ELF-1 (cell line): ENCODE measurements around the gene EPHA2.
"Not testable (repeated sequence)": the region's sequence is repeated elsewhere in the genome, so short reads cannot be mapped to it uniquely, and the experiment has no call there.

ENCODE experiments used
- DNase-seq: peaks from one replicate; pipeline ENCODE4 v3.0.0-alpha.2; 2016; ENCODE audit warnings: low read depth, low spot score

Gene EPHA2

DNA sequence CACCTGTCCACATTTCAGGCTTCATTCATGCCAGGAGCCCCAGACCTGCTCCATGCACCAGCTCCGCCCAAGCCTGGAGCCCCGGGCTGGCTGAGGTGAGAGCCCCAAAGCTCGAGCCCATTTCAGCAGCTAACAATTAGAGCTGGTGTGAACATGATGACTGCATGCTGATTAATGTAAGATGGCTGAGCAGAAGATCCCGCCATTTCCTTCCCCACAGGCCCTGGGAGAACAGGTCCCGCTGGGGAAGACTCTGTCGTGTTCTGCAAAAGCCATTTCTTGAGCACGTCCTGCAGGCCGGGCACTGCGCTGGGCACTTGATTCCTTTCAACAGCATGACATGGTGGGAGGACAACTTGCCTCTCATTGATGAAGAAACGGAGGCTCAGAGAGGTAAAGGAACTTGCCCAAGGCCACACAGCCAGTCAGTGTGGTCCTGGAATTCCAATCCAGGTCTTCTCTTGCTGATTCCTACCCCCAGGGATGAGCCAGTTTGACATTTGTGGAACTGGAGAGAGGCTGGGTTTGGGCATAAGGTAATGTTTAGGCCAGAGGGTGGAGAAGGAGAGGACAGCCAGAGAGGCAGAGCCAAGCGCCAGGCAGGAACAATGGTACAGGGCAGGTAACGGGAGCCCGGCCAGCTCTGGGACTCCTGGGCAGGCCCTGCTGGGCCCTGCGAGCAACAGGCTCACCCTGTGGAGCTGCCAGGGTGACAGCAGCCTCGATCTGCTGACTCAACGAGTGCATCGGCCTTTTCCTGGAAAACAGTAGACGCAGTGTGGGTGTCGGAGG is 28.1 kb upstream of the EPHA2 start:
- no peak for DNase-seq

DNA sequence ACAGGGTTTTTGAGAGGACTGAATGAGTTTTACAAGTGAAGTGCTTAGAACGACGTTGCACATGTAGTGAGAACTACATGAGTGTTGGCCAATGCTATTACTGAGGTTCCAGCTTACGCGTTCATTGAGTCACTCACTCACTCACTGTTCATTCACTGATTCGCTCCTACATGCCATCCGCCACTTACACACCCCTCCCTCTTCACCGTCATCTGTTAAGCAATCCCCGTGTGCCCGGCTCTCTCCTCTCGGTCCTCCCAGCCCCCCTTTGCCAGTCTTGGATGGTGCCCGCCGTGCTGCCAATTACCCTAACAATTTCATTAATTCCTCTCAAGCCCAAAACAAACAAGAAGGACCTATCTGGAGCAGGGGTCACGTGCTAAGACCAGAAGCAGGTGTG is 27.3 kb upstream of the EPHA2 start:
- no peak for DNase-seq

DNA sequence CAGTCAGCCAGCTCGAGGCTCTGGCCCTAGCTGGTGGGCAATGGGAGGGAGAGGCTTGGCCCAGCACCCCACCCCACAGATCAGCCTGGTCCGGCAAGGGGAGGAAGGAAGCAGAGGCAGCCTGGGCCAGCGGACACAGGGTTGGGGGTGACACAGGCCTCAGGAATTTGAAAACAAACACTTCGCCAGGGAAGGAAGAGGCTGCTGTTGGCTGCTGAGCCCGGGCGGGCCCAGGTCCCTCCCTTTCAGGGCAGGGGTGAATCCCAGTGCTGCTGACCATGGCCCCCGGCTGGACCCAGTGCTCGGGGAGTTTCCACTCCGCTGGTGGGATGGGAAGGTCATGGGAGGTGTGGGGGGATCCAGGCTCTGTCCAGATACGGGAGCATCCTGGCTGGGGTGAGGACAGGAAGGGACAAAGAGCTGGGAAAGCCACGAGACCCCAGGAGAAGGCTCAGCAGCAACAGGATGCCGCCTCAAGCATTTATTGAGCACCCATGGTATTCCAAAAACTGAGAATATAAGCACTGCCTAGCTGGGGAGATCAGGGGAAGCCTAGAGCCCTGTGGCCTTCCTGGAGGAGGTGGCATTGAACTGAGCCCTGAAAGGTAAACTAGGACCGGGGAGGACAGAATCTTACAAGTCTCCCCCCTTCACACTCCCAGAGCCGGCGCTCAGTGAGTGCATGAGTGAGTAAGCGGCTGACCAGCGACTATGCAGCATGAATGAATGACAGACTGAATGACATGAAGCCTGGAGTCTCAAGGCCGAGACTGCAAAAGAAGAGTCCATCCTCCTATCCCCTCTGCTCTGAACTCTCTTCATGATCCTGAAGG is 26.2 kb upstream of the EPHA2 start:
- DNase-seq = peak; percentile 95

DNA sequence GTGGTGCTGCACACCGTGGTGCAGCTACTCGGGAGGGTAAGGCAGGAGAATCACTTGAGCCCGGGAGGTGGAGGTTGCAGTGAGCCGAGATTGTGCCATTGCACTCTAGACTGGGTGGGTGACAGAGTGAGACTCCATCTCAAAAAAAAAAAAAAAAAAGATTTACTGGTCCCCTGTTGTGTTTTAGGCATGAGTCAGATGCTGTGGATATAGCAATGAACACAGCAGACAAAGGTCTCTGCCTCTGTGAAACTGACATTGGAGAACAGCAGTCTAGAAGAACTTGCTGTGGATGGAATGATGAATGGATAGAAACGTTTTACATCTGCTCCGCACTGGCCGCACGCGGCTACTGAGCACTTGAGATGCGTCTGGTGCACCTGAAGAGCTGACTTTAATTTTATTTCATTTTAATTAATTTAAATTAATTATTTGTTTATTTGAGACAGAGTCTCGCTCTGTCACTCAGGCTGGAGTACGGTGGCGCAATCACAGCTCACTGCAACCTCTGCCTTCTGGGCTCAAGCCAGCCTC is 24.5 kb upstream of the EPHA2 start:
- no peak for DNase-seq

DNA sequence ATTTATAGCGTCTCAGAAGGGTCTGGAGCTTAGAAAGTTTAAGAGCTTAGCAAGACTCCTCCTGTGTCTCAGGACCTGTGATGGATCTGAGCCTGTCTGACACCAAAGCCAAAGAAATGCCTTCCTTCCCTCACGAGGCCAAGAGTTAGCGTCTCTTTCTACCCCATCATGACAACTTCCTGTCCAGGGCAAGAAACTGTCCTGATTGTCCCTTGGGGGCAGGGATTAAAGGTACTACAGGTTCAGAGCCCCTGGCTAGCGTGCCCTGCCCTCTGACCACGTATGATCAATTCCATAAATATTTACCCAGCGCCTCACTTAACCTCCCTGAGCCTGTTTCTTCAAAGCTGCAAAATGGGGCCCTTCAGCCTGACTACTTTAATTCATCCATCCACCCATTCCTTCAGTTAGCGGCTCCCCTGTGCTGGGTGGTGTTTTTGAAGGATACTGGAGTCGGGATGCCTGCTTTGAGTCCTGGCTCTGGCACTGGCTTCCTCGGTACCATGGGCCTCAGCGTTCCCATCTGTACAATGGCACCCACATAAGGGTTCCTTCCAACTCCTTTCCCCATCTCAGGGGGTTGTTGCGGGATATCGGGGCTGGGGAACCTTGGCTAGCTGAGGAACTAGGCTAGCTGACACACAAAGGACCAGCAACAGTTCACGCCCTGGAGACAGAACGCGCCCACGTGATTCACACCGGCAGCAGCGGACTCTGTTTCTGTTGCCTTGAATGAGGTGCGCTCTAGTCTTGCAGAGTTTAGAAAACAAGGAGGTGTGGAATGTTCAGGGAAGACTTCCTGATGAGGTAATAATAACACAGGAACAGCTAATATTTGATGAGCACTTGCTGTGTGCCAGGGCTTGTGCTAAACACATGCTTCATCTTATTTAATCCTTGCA is 23.0 kb upstream of the EPHA2 start:
- DNase-seq = peak; percentile 70

DNA sequence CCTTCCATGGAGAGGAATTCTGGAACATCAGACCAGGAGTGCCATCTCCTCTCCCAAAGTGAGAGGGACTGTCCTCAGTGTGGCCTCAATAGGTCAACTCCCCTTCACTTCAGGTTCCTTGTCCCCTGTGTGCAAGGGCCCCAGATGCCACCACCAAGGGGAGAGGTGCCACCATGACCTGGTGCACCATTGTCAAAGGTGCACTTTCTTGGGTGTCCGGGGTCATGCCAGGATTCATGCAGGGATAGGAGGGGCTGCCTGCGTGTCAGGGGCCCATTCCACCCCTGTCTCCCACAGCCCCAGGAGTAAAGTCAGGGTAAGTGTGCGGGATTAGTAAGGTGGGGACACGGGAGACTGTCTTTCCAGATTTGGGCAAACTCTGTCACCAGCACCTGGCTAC is 21.4 kb upstream of the EPHA2 start:
- no peak for DNase-seq

DNA sequence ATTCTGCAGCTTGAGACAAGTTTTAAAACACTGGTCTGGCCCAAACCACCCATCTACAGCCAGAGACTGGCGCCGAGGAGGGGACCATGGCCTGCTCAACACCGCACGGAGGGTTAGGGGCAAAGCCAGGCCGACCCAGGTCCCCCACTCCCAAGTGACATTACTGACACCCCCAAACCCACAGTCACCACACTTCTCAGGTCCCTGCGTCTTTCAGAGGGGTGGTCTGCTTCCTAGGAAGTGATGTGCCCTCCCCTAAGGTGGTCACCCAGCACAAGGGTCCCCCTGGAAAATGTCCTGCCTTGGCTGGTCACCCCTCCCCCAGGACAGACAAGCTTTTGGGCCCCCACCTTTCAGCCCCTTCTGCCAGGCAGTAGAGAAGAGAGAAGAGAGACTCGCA is 20.8 kb upstream of the EPHA2 start:
- no peak for DNase-seq

DNA sequence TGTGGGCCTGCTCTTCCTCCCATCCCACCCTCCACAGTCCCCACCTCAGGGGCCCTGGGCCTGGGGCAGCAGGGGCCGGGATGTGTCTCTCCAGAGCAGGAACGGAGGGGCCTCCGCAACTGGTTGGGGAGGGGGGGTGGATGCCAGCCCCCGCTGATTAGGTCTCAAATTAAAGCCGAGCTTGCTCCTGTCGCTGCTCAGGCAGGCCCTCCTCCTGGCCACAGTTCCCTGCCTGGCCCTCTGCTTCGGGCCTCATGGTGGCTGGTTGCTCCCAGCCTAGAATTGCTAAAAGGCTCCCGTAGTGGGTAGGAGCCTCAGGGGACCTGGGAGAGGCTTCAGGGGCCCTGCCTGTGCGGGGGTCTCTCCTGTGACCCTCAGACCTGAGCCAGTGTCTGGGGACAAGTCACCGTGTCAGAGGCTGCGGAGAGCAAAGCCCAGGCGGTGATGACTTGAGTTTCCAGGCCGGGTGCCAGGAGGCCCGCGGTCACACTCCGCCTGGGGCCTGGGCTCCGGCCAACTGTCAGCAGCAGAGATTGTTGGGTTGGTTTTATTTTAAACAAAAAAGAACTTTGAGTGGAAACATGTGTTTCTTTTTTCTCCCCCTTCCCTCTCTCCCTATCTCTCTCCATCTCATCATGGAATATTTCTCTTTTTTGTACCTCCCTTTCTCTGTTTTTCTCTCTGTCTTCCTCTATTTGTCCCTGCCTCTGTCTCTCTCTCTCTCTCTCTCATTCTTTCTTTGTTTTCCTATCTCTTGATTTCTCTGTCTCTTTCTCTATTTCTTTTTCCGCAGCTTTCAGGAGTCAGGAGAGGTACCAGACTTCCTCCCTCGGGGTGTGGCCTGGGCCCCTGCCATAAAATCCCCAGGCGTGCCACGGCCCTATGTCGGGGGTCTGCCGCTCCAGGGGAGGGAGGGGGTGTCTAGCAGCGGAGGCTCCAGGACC is 20.0 kb upstream of the EPHA2 start:
- DNase-seq = no peak

DNA sequence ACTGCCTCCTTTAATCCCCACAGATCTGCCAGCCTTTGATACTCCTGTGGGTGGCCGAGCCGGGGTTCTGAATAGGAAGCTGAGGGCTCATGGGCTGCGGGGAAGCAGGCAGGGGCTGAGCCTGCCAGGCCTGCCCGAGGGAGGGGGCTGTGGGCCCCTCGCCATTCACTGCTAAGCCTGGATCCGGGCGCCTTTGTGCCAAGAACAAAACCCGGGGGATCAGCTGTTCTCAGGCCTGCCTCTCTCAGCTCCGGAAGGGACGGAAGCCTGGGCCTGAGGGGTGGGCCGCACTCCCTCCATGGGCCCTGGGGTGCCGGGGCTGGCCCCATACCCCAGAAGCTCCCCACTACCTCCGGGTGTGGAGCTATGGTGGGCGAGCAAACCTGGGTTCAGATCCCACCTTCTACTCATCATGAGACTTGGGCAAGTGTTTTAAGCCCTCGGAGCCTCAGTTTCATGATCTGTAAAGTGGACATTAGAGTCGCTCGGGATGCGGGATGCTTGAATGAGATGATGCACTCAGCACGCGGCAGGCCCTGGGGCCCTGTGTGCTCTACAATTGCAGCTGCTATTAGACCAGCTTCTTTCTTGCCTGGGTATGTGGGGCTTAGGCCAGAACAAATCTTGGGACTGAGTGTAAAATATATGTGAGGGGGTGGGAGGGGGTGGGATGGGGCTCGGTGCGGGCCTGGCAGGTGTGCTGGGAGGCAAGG is 19.2 kb upstream of the EPHA2 start:
- no peak for DNase-seq

DNA sequence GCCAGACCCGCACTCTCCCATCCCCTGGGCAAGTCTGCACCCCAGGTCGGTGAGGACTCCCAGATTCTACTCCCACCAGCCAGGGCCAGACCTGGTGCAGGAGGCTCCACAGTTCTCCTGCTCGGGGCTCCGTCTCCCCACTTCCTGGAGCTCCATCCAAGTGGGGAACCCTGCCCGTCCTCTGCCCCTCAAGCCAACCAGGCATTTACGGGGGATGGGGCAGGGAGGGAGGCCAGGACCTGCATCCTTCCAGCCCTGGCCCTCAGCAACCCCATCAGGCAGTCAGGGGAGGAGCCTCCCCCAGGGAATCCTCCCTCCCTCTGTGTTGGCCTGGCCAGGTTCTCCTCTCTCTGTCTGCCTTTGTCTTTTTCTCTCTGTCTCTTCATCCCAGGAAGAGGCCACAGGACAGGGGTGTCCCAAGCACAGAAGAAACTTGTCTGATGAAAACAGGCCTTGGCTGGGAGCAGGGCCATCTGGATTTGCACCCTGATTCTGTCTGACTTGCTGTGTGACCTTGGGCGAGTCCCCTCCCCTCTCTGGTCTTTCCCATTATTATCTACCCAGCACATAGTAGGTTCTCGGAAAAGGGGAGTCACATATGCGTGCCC is 18.5 kb upstream of the EPHA2 start:
- no peak for DNase-seq

DNA sequence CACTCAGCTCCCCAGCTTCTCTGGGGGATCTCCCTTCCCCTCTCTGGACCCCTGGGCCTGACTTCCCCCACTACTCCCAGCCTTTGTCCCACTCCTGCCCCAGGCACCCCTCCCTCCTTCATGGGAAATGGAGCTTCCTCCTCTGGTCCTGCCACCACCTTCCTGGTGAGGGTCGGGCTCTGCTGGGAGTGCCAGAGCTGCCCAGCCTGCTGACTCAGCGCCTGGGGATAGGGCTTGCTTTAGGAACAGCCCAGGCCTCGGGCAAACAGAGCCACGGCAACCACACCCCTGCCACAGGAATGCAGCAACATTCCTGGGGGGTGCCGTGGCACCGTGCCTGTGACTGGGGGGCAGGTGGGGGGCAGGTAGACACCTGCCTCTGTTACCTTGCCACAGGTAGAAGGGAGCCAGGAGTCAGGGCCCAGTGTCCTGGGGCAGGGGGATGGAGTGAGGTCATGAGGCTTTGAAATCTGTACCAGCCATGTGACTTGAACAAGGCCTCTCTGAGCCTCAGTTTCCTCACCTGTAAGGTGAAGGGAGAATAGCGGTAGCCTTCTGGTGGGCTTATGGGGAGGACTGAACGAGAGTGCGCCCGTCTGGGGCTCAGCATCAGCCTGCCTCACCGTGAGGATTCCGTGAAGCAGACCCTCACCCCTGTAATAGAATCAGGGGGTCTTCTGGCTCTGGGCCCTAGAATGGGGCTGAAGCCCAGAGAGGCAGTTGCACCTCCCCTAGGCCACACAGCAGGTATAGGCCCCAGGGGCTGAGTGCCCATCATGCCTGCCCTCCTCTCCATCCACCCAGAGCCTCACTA is 17.8 kb upstream of the EPHA2 start:
- peak; percentile 89 for DNase-seq

DNA sequence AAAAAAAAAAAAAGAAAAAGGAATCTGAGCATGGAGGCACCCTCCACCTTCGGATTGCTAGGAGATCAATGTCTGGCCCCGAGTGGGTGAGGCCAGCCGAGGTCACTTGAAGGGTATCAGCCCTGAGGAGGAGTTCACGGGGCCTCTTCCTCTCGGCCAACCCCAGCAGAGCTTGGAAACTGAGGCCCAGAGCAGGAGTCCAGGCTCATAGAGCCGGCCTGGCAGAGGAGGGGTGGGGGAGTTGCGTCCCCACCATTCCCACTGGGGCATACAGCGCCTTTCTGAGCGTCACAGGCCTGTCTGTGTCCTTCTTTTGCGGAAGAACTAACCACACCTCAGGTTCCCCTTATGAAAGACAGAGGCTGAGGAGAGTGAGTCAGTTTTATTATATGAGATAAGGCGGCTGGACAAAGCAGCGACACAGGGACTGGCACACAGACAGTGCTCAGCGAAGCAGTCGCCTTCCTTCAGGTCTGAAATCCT is 17.1 kb upstream of the EPHA2 start:
- DNase-seq = no peak

DNA sequence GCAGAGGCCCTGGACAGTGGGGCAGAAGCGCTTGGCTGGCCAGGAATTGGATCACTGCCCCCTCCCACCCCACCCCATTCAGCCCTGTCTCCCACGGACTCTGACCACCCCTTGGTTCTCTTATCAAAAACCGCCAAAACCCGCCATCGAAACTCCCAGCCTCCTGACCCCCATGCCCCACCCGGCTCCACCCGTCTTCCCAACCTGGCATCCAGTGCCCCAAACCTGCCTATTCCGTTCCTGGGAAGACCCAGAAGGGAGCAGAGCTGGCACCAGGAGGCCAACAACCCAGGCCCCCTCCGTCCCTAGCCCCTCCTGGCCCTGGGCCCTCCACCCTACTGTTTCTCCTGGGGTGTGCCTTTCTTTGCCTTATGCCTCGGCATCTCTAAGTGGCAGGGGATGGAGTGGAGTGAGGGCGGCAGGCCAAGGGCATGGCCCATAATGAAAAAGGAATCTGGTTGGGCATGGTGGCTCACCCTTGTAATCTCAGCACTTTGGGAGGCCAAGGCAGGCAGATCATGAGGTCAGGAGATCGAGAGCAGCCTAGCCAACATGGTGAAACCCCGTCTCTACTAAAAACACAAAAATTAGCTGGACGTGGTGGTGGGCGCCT is 16.5 kb upstream of the EPHA2 start:
- DNase-seq = no peak

DNA sequence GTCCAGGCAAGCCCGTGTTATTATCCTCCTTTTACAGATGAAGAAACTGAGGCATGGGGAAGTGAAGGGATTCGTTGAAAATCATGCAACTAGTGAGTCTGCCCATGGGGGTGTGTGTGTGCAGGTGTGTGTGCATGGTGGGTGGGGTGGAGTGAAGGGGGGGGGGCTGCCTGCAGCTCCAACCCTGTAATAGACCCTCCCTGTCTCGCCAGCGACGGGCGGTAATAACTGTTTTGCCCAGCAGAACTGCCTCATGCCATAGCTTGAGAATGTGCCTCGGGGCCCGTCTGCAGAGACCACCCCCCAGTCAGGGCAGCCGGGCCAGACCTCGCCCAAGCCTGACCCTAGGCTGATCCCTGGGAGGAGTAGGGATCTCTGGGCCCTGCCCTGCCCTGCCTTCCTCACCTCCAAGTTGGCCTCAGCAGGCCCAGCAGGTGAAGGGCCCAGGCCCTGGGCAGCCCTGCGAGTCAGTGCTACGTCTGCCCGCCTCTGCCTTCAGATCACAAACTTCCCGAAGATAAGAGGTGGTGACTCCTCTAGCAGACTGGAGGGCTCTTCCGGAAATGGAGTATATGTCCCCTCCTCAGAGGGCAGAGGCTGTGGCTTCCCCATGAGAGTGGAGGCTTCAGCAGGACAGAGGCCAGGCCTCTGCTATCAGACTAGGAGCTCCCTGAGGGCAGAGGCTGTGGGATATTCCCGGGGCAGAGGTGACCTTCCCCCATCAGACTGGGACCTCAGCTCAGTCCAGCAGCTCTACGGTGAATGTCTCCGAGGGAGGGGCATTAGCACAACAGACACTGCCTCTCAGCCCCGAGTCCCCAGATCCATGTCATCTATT is 15.7 kb upstream of the EPHA2 start:
- no peak for DNase-seq

DNA sequence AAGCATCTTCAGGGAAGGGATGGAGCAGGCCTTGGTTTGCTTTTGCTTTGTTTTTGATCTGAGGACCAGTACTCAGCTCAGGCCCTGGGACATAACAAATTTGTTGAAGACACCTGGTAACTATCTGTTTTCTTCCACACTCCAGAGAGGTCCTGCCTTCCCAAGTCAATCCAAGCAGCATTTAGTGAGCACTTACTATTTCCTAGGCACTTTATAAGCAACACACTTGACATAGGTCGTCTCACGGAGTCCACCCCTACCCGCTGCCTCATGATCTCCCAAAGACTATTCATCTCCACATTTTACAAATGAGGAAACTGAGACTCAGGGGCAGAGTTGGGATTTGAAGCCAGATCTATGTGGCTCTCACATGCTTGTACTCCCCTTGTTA is 14.4 kb upstream of the EPHA2 start:
- DNase-seq = no peak

DNA sequence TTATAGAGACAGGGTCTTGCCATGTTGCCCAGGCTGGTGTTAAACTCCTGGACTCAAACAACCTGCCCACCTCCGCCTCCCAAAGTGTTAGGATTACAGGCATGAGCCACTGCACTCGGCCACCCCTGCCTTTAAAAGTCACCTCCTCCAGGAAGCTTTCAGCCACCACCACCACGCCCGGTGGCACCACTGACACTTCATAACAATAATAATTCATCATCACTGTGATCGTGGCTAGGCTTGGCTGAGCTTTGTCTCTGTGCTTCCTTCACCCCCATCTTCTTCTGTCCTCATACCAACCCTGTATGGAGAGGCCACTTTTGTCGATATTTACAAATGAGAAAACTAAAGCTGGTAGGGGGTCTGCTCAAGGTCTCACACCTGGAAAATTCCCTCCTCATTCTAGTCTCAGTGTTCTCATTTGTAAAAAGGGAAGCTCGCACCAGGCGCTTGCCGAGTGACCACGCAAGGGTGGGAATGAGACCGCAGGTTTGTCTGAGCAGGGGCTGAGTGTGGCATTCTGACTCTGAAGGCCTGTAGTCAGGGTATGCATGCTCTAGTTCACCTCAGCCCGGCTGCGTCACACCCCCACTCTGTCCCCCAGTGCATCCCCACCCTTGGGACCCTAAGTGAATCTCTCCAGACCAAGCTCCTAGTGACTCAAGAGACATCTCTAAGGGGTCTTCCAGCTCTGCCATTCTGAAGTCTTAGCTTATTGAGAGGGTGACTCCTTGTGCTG is 12.9 kb upstream of the EPHA2 start:
- DNase-seq = no peak

DNA sequence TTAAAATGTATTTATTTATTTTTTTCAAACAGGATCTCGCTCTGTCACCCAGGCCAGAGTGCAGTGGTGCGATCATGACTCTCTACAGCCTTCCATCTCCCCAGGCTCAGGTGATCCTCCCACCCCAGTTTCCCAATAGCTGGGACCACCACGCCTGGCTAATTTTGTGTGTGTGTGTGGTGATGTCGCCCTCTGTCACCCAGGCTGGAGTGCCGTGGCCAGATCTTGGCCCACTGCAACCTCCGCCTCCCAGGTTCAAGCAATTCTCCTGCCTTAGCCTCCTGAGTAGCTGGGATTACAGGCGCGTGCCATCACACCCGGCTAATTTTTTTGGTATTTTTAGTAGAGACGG is 12.3 kb upstream of the EPHA2 start:
- DNase-seq = not testable (repeated sequence)
